Activated effector memory CD4-positive, alpha-beta T cell treated with Interleukin-2 at 50 U/mL for 16 hours (primary cell): ENCODE results near the gene TSPAN31.
A peak's percentile ranks its signal among the peaks of the same experiment; 100 is the strongest.
"Not testable (repeated sequence)": the region's sequence is repeated elsewhere in the genome, so short reads cannot be mapped to it uniquely, and the experiment has no call there.

ENCODE experiments used
- DNase-seq: peaks from one replicate; pipeline ENCODE4 v3.0.0-alpha.2; 2020

TSPAN31 gene

GRCh38 chr12:57744777-57745484, at the start of gene TSPAN31:
Gene TSPAN31, plus strand, starts transcription at chr12:57745039. Its CDS starts 116 bp downstream, at chr12:57745155.
- peak; percentile 88 for DNase-seq

- no peak for DNase-seq
These were observed 48.9 kb upstream of the TSPAN31 start for GRCh38 chr12:57695770-57696432.

GRCh38 chr12:57697076-57697475, 47.8 kb upstream of the TSPAN31 start:
- no peak for DNase-seq

DNA sequence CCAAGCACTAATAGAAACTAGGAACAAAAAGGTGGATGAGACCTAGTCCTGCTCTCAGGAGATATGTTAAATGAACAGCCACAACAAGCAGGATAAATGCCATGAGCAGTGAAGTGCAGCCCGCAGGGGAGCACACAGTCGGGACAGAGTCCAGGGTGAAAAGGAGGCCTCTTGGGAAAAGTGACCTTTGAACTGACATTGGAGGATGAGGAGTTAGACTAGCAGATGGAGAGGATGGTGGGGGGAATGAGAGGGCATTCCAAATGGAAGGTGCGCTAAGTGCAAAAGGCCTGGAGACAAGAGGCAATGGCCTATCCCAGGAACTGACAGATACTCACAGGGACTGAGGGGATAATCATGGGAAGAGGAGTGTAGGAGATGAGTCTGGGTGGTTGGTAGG, 46.4 kb upstream of the TSPAN31 start:
- DNase-seq: no peak

GRCh38 chr12:57700317-57700716, 44.5 kb upstream of the TSPAN31 start:
- DNase-seq: no peak

DNA sequence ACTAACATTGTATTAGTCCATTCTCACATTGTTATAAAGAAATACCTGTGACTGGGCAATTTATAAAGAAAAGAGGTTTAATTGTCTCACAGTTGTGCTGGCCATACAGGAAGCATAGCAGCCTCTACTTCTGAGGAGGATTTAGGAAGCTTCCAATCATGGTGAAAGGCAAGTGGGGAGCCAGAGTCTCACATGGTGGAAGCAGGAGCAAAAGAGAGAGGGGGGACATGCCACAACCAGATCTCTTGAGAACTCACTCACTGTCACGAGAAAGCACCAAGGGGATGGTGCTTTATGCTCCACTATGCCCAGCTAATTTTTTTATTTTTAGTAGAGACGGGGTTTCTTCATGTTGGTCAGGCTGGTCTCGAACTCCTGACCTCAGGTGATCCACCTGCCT, 37.6 kb upstream of the TSPAN31 start:
- DNase-seq: no peak

DNA sequence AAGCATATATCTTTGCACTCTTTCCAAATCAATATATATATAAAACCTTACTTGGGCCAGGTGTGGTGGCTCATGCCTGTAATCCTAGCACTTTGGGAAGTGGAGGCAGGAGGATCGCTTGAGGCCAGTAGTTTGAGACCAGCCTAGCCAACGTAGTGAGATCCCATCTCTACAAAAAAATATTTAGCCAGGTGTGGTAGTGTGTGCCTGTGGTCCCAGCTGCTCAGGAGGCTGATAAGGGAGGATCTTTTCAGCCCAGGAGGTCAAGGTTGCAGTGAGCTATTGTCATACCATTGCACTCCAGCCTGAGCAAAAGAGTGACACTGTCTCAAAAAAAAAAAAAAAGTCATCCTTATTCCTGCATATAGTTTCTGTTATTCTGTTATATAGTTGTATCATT, 36.5 kb upstream of the TSPAN31 start:
- no peak for DNase-seq

- DNase-seq: no peak
These were observed 32.1 kb upstream of the TSPAN31 start for GRCh38 chr12:57712701-57713100.

- no peak for DNase-seq
These were observed 31.6 kb upstream of the TSPAN31 start for GRCh38 chr12:57713209-57713608.

DNA sequence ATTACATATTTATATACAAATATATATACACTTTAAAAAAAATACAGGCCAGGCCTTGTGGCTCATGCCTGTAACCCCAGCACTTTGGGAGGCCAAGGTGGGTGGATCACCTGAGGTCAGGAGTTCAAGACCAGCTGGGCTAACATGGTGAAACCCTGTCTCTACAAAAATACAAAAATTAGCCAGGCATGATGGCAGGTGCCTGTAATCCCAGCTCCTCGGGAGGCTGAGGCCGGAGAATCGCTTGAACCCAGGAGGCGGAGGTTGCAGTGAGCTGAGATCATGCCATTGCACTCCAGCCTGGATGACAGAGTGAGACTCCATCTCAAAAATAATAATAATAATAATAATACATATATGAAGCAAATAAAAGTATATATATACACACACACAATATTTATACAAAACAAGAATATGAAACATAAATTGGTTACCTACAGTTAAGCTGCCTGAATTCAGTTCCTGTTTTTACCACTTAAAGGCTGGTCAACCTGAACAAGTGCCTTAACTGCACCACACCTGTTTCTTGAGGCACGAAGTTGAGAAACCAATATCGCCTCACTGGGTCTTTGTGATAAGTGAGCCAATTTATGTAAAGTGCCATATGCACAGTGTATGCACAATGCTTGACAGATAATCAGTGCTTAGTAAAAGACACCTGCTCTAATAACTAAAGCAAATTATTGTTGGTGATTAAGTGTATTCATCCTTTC, 29.6 kb upstream of the TSPAN31 start:
- not testable (repeated sequence) for DNase-seq

- no peak for DNase-seq
These were observed 29.1 kb upstream of the TSPAN31 start for GRCh38 chr12:57715786-57716185.

DNA sequence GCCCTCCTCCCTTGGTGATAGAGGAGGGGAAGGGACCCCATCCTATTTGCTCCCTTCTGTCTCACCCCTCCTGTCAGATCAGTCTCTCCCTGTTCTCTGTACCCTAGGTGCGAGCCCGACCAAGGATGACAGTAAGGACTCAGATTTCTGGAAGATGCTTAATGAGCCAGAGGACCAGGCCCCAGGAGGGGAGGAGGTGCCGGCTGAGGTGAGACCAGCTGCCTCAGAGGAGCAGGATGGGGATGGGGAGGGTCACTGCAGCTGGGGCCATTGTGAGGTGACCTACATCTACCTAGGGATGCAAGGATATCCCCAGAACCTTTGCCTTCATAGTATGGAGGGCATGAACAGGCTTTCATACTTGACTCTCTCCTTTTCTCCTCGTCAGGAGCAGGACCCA, 28.5 kb upstream of the TSPAN31 start:
- DNase-seq: no peak

DNA sequence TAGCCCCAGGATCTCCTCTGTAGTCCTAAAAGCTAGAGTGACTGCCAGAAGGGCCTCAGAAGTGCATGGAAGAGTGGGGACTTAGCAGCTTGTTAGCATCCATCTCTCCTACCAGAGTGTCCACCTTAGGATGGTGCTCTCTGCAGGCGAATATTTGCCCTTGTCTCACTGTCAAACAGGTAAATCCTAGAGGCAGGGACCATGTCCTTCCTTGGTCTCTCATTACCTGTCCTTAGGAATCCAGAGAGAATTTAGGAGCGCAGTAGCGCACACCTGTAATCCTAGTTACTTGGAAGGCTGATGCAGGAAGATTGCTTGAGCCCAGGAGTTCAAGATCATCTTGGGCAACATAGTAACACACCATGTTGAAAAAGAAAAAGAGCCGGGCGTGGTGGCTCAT, 27.7 kb upstream of the TSPAN31 start:
- DNase-seq: no peak

DNA sequence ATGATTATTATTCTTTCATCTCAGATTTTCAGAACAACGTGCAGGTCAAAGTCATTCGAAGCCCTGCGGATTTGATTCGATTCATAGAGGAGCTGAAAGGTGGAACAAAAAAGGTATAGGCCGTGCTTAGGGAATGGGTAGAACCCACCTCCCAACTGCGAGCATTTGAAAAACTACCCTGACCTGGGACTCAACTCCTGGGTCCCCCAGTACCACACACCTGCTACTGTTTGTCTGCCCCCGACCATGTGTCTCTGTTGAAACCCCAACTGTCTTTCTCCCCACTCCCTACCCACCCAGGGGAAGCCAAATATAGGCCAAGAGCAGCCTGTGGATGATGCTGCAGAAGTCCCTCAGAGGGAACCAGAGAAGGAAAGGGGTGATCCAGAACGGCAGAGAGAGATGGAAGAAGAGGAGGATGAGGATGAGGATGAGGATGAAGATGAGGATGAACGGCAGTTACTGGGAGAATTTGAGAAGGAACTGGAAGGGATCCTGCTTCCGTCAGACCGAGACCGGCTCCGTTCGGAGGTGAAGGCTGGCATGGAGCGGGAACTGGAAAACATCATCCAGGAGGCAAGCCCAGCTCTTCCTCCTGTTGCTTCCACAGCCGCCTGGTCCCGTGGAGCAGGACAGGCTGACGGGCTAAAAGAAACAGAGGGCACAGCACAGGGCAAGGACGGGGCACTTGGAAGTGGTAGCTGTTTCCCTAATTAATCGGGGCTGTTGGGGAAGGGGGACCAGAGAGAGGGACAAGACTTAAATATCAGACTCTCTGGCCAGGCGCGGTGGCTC, 26.8 kb upstream of the TSPAN31 start:
- DNase-seq: no peak

- DNase-seq: no peak
These were observed 26.0 kb upstream of the TSPAN31 start for GRCh38 chr12:57718641-57719528.

- no peak for DNase-seq
These were observed 24.8 kb upstream of the TSPAN31 start for GRCh38 chr12:57719777-57720605.

DNA sequence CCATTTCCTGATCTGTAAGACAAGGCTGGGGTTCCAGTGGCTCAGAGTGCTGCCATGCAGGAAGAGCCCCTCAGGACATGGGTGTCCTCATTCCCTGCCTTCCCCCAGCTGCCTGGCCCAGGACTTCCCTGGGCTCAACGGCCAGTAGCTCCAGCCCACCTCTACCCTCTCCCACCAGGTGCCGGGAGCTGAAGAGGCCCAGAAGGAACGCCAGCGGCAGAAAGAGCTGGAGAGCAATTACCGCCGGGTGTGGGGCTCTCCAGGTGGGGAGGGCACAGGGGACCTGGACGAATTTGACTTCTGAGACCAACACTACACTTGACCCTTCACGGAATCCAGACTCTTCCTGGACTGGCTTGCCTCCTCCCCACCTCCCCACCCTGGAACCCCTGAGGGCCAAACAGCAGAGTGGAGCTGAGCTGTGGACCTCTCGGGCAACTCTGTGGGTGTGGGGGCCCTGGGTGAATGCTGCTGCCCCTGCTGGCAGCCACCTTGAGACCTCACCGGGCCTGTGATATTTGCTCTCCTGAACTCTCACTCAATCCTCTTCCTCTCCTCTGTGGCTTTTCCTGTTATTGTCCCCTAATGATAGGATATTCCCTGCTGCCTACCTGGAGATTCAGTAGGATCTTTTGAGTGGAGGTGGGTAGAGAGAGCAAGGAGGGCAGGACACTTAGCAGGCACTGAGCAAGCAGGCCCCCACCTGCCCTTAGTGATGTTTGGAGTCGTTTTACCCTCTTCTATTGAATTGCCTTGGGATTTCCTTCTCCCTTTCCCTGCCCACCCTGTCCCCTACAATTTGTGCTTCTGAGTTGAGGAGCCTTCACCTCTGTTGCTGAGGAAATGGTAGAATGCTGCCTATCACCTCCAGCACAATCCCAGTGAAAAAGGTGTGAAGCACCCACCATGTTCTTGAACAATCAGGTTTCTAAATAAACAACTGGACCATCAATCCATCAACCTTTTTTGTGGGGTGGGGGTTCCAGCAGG, 23.9 kb upstream of the TSPAN31 start:
- DNase-seq: no peak

DNA sequence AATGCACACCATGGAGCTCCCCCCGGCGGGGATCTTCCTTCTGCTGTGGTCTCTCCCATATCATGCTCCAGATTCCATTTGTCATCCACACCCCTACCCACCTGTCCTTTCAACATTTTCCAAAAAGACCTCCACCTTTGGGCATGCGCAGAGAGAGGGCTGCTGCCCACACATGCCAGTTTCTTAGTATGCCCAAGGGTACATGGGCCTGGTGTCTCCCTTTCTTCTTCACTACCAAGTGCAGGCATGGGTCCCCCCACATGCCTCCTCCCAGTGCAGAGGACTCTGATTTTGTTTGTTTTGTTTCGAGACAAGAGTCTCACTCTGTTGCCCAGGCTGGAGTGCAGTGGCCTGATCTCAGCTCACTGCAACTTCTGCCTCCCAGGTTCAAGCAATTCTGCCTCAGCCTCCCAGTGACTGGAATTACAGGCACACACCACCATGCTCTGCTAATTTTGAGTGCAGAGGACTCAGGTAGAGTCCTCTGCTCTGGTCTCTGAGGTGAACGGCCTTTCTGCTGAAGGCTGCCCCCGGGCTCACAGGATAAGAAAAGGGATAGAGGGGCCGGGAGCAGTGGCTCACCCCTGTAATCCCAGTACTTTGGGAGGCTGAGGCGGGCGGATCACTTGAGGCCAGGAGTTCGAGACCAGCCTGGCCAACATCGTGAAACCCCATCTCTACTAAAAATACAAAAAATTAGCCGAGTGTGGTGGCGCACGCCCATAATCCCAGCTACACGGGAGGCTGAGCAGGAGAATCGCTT, 22.8 kb upstream of the TSPAN31 start:
- DNase-seq: not testable (repeated sequence)
